Astrocyte (in vitro differentiated cells and primary cell): ENCODE data around the gene RPA3. TPM values are rescaled to one million over a fixed set of nuclear protein-coding genes. Genes with fewer than 3 reads are reported as not detected.

Experiments used
- DNase-seq: peaks from one replicate; pipeline ENCODE4 v3.0.0-alpha.2; 2010; ENCODE audit warnings: low read depth
- FAIRE-seq: peaks from 2 replicates; lab custom pipeline; 2011; peaks lifted over from hg19 to GRCh38; lab: Jason Lieb, UNC
- H2AFZ ChIP-seq: 2 replicates; pipeline ENCODE4 v1.6.0; 2012; ENCODE audit warnings: low read depth, low read length, inconsistent platforms
- H3K27ac ChIP-seq: 2 replicates; pipeline ENCODE4 v1.5.1; 2011; ENCODE audit warnings: low read depth, low read length, inconsistent platforms
- H3K27me3 ChIP-seq: 2 replicates; pipeline ENCODE4 v1.6.0; 2011; ENCODE audit warnings: low read length, inconsistent platforms; ENCODE audit not compliant: insufficient read depth
- H3K36me3 ChIP-seq: 2 replicates; pipeline ENCODE4 v1.5.1; 2011; ENCODE audit warnings: low read length, inconsistent platforms; ENCODE audit not compliant: insufficient read depth
- H3K4me1 ChIP-seq: 2 replicates; pipeline ENCODE4 v1.5.1; 2011; ENCODE audit warnings: low read length, inconsistent platforms; ENCODE audit not compliant: insufficient read depth
- H3K4me2 ChIP-seq: 2 replicates; pipeline ENCODE4 v1.6.0; 2012; ENCODE audit warnings: low read length, inconsistent platforms
- H3K4me3 ChIP-seq: 2 replicates; pipeline ENCODE4 v1.5.1; 2011; ENCODE audit warnings: low read depth, mild to moderate bottlenecking, low read length, inconsistent platforms; ENCODE audit not compliant: insufficient read depth
- H3K79me2 ChIP-seq: 2 replicates; pipeline ENCODE4 v1.6.0; 2012; ENCODE audit warnings: mild to moderate bottlenecking, low read length, inconsistent platforms; ENCODE audit not compliant: insufficient read depth
- H3K9ac ChIP-seq: 2 replicates; pipeline ENCODE4 v1.6.0; 2012; ENCODE audit warnings: mild to moderate bottlenecking, low read length, inconsistent platforms
- H3K9me3 ChIP-seq: 2 replicates; pipeline ENCODE4 v1.5.1; 2012; ENCODE audit warnings: low read depth, mild to moderate bottlenecking, low read length, inconsistent platforms; ENCODE audit not compliant: insufficient read depth
- H4K20me1 ChIP-seq: 2 replicates; pipeline ENCODE4 v1.6.0; 2012; ENCODE audit warnings: low read length, inconsistent platforms; ENCODE audit not compliant: insufficient read depth
- H3K27ac Mint-ChIP-seq: one replicate; pipeline ENCODE4 v1.8.0; 2021; ENCODE audit warnings: mild to moderate bottlenecking, mixed read lengths; ENCODE audit not compliant: unreplicated experiment
- H3K27me3 Mint-ChIP-seq: one replicate; pipeline ENCODE4 v1.8.0; 2021; ENCODE audit warnings: low read depth, mixed read lengths; ENCODE audit not compliant: unreplicated experiment
- H3K36me3 Mint-ChIP-seq: one replicate; pipeline ENCODE4 v1.8.0; 2021; ENCODE audit warnings: low read depth, mixed read lengths; ENCODE audit not compliant: unreplicated experiment
- H3K4me1 Mint-ChIP-seq: one replicate; pipeline ENCODE4 v1.8.0; 2021; ENCODE audit warnings: low read depth, mixed read lengths; ENCODE audit not compliant: unreplicated experiment
- H3K4me3 Mint-ChIP-seq: one replicate; pipeline ENCODE4 v1.8.0; 2021; ENCODE audit warnings: mild to moderate bottlenecking, moderate library complexity, mixed read lengths; ENCODE audit not compliant: unreplicated experiment
- H3K9me3 Mint-ChIP-seq: one replicate; pipeline ENCODE4 v1.8.0; 2021; ENCODE audit warnings: mild to moderate bottlenecking, mixed read lengths; ENCODE audit not compliant: unreplicated experiment
- CTCF ChIP-seq: IDR thresholded peaks from 2 replicates; pipeline ENCODE4 v1.5.1; 2011; ENCODE audit warnings: low read depth, mild to moderate bottlenecking, inconsistent platforms, low read length, moderate library complexity; ENCODE audit not compliant: insufficient read depth
- EZH2 ChIP-seq: IDR thresholded peaks from 2 replicates; pipeline ENCODE4 v1.6.1; 2012; ENCODE audit warnings: mild to moderate bottlenecking, low read length, inconsistent platforms; ENCODE audit not compliant: insufficient read depth
- total RNA-seq: library from RNA; stranded (reverse); gene quantifications from 2 replicates; pipeline ENCODE4 v1.2.1, GENCODE V29; 2021

The RPA3 gene
- total RNA-seq, 1 donor from 2014 or later: 17.7 TPM

GRCh38 chr7:7736671-7737070 is 18.3 kb upstream of the RPA3 start:
- H3K9ac ChIP-seq: no peak overlapping the region
- no peaks in the 10 kb centered on the region for H3K27me3 ChIP-seq
- H3K27ac Mint-ChIP-seq: no peak overlapping the region
- no peaks in the 10 kb centered on the region for H3K9me3 Mint-ChIP-seq
- H3K27me3 Mint-ChIP-seq: no peaks in the 10 kb centered on the region
- no peak for DNase-seq
- no peaks in the 10 kb centered on the region for H3K9me3 ChIP-seq
- H4K20me1 ChIP-seq: no peaks in the 10 kb centered on the region
- H2AFZ ChIP-seq: no peak overlapping the region
- H3K4me2 ChIP-seq: no peak overlapping the region
- no peak overlapping the region for H3K4me3 Mint-ChIP-seq
- no peaks in the 10 kb centered on the region for H3K79me2 ChIP-seq
- peaks cover 28% of the 10 kb centered on the region for H3K4me1 Mint-ChIP-seq
- no peak overlapping the region for H3K4me3 ChIP-seq
- H3K36me3 Mint-ChIP-seq: no peaks in the 10 kb centered on the region
- TF ChIP-seq EZH2 (no peak), CTCF (no peak)
- no peak overlapping the region for H3K27ac ChIP-seq
- H3K36me3 ChIP-seq: no peaks in the 10 kb centered on the region
- no peak for FAIRE-seq
- no peaks in the 10 kb centered on the region for H3K4me1 ChIP-seq

- peak overlapping the region; percentile 4 for H3K4me2 ChIP-seq
These were observed 14.3 kb upstream of the RPA3 start for GRCh38 chr7:7732621-7733281.

More at GRCh38 chr7:7732621-7733281, 14.3 kb upstream of the RPA3 start:
- Mint-ChIP-seq H3K27ac (no peak overlapping the region), H3K4me1 (peaks cover 15% of the 10 kb centered on the region), H3K27me3 (no peaks in the 10 kb centered on the region), H3K36me3 (no peaks in the 10 kb centered on the region), H3K9me3 (no peaks in the 10 kb centered on the region), H3K4me3 (no peak overlapping the region)
- H3K4me1 ChIP-seq: no peaks in the 10 kb centered on the region
- no peaks in the 10 kb centered on the region for H3K36me3 ChIP-seq
- no peak overlapping the region for H2AFZ ChIP-seq
- DNase-seq (peak; percentile 83), FAIRE-seq (peak; percentile 85)
- peak overlapping the region; percentile 22 for H3K27ac ChIP-seq
- no peak overlapping the region for H3K4me3 ChIP-seq
- H3K27me3 ChIP-seq: no peaks in the 10 kb centered on the region
- H3K79me2 ChIP-seq: no peaks in the 10 kb centered on the region
- TF ChIP-seq EZH2: no peak
- TF ChIP-seq CTCF: no peak
- peak overlapping the region; percentile 12 for H3K9ac ChIP-seq
- no peaks in the 10 kb centered on the region for H4K20me1 ChIP-seq
- H3K9me3 ChIP-seq: peaks cover 4% of the 10 kb centered on the region
